Hepatocyte (in vitro differentiated cells): Measurements from ENCODE around the gene TMPRSS12.
"Not testable (repeated sequence)": the region's sequence is repeated elsewhere in the genome, so short reads cannot be mapped to it uniquely, and the experiment has no call there.

Source experiments
- CTCF ChIP-seq: fragments of 200-600 bp; sonication (generic); IDR thresholded peaks from 2 replicates; pipeline ENCODE4 v1.5.1; 2016; ENCODE audit warnings: antibody characterized with exemption, mild to moderate bottlenecking; ENCODE audit not compliant: poor library complexity
- EZH2 ChIP-seq: fragments of 200-600 bp; sonication (generic); IDR thresholded peaks from 2 replicates; pipeline ENCODE4 v1.6.1; 2016; ENCODE audit warnings: antibody characterized with exemption, mild to moderate bottlenecking, borderline replicate concordance

GRCh38 chr12:50855679-50856078, 13.0 kb downstream of the TMPRSS12 start:
- TF ChIP-seq CTCF, EZH2: not testable (repeated sequence)
